LNCAP (cell line): Measurements from ENCODE around the gene KRTAP12-1.

ENCODE experiments used
- TF ChIP-seq, protein P1 (sequence below): fragments of 450-650 bp; IDR thresholded peaks from 2 replicates; pipeline ENCODE4 v1.5.1; 2017; ENCODE audit warnings: mild to moderate bottlenecking

The KRTAP12-1 gene

DNA sequence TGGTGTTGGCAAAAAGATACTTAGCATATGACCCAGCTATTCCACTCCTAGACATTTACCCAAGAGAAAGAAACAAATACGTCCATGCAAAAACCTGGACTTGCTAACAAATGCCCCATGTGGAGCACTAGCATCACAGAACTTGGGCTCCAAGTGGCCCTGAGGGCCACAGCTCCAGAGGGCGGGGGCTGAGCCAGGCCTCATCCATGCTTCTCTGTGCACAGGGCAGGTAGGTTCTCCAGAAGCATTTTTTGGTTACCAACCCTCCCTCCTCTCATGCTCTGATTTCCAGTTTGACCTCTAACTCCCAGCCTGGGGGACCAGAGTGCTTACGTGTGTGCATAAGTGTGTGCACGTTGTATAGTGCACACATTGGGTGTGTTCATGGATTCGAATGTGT lies 17.3 kb downstream of the KRTAP12-1 start:
- TF ChIP-seq, protein P1, sequence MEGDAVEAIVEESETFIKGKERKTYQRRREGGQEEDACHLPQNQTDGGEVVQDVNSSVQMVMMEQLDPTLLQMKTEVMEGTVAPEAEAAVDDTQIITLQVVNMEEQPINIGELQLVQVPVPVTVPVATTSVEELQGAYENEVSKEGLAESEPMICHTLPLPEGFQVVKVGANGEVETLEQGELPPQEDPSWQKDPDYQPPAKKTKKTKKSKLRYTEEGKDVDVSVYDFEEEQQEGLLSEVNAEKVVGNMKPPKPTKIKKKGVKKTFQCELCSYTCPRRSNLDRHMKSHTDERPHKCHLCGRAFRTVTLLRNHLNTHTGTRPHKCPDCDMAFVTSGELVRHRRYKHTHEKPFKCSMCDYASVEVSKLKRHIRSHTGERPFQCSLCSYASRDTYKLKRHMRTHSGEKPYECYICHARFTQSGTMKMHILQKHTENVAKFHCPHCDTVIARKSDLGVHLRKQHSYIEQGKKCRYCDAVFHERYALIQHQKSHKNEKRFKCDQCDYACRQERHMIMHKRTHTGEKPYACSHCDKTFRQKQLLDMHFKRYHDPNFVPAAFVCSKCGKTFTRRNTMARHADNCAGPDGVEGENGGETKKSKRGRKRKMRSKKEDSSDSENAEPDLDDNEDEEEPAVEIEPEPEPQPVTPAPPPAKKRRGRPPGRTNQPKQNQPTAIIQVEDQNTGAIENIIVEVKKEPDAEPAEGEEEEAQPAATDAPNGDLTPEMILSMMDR: no peak

DNA sequence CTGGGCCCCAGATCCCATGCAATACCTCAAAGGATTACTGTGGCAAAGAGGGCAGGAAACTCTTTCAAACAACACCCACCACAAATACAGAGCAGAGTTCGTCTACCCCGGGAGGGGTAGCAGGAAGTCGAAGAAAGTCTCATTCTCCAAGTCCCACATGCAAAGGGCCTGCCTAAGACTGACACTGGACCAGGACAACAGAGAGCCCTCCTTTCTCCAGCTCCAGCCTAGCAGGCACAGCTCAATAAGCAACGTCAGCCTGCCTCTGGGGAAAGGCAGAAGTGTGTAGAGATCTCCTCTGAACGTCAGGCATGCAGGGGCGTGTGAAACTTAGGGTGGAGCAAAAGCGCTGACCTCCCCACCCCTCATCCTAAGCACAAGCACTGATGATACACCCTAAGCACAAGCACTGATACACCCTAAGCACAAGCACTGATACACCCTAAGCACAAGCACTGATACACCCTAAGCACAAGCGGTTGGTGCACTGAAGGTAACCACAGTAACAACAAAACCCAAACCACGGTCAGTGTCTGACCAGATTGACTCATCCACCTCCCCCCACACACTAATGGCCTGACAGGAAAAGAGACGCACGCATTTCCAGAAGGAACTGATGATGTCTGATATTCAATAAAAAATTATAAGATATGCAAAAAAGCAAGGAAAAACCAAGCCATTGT lies 22.9 kb downstream of the KRTAP12-1 start:
- TF ChIP-seq, protein P1: no peak

DNA sequence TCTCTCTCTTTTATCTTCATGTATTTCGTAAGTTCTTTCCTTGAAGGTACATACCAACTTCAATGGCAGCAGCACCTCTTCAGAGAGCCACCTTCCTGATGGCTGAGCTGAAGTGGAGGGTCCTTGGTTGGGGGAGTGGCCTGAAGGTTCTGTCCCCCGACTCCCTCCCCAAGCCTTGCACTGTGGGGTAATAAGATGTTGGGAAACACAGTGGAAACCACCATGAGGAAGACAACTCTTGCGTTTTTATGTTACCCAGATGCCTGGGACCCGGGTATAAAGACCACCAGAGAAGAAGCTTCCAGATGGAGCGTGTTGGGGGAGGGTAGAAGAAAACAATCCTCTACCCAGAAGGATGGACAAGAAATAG lies 23.4 kb downstream of the KRTAP12-1 start:
- TF ChIP-seq, protein P1: no peak

DNA sequence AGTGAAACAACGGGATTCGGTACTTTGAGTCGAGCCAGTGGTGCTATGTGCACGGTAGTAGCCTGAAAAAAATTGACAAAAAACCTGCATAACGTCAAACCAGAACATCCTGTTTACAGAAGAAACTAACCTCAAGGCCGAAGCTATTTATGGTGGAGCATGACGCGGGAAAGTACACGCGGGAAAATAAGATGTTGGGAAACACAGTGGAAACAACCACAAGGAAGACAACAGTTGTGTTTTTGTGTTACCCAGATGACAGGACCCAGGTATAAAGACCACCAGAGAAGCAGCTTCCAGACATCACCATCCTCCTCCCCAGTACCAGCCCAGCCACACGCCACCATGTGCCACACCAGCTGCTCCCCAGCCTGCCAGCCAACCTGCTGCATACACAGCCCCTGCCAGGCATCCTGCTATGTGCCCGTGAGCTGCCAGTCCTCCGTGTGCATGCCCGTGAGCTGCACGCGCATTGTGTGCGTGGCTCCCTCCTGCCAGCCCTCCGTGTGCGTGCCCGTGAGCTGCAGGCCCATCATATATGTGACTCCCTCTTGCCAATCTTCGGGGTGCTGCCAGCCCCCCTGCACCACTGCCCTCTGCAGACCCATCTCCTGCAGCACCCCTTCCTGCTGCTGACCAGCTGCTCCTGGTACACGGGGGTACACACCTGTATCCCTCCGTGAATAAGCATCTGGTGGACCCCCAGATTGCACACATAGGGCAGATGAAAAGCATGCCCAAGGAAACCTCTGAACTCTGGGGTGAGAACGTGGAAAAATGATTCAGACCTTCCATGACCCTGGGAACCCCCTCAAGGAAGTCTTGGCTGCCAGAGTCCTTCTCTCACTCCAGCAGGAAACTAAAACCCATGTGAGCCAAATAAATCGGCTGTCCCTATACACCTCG lies 24.1 kb downstream of the KRTAP12-1 start, which contains the start of gene KRTAP12-3:
Gene KRTAP12-3 (plus strand): TSS at position 298 of the 906 bp plus-strand sequence. CDS start 48 bp downstream, at position 346.
- TF ChIP-seq, protein P1: no peak

DNA sequence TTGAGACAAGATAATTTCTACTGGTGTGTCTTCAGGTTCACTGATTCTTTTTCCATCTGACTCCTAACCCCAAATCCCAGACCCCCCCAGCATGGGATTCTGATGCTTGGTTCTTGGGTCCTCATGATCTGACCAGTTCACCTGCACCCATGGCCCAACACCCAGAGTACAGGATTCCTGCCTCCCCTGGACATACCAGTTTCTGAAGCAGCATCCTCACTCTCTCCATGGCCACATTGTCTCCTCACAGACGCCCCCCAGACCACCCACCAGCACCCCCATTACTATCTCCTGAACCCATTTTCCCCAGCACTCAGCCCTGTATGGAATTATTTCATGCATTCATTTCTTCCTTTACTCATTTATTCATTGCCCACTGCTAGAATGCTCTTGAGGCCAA lies 25.1 kb downstream of the KRTAP12-1 start:
- TF ChIP-seq, protein P1: no peak

DNA sequence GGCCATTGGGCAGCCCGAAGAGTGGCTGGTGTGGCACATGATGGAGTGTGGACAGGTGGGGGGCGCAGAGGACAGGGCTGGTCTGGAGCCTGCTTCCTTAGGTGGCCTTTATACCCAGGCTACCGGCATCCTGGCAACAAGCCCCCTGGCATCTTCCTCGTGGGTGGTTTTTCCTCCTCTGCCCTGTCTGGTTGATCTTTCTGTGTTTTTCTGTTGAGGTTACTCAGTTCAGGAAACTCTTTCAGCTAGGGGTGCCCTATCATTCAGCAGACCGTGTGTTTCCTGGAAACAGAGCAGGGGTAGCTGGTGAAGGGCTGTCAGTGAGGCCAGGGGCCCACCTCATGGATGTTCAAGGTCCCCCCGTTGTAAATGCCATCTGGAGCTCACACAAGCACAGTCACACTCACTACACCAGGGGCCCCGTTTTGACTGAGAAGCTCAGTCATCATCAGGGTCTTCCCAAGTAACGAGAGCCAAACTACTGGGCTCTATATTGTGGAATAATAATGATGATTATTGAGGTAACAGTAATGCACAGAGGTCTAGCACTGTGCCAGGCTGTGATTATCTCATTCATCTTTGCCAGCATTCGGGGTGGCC lies 27.3 kb downstream of the KRTAP12-1 start, which contains the start of gene KRTAP12-4:
Gene KRTAP12-4 (minus strand): TSS at position 84 of the 600 bp plus-strand sequence. CDS start 45 bp downstream, at position 39.
- TF ChIP-seq, protein P1: no peak
